ENCODE measurements around the gene TSHZ2.
"Not testable (repeated sequence)": the region's sequence is repeated elsewhere in the genome, so short reads cannot be mapped to it uniquely, and the experiment has no call there.

TSHZ2 gene

DNA sequence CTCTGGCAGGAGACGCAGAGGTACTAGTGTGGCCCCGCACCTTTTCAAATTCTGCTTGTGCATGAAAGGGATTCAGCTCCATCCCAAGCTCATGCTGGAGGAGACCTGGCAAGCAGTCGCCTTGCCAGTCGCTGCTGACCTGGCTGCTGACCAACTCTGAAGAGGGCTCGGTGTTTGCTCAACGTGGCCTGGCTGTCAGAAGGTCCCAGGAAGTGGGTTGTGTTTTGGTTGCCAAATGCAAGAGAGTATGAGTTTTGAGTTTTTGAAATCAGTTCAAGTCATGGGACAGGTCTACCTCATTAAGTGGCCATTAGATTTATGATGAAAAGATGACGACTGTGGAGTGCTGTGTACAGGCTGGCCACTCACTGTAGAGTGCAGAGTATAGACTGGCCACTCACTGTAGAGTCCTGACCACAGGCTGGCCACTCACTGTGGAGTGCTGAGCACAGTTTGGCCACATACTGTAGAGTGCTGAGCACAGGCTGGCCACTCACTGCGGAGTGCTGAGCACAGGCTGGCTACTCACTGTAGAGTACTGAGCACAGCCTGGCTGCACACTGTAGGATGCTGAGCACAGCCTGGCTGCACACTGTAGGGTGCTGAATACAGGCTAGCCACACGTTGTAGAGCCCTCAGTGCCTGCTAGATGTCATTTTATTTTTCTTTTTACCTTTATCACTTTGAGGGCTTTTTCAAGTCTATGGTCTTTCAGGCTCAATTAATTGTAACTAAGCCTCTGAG is 427.6 kb downstream of the TSHZ2 start:
- DNase-seq: no peak

DNA sequence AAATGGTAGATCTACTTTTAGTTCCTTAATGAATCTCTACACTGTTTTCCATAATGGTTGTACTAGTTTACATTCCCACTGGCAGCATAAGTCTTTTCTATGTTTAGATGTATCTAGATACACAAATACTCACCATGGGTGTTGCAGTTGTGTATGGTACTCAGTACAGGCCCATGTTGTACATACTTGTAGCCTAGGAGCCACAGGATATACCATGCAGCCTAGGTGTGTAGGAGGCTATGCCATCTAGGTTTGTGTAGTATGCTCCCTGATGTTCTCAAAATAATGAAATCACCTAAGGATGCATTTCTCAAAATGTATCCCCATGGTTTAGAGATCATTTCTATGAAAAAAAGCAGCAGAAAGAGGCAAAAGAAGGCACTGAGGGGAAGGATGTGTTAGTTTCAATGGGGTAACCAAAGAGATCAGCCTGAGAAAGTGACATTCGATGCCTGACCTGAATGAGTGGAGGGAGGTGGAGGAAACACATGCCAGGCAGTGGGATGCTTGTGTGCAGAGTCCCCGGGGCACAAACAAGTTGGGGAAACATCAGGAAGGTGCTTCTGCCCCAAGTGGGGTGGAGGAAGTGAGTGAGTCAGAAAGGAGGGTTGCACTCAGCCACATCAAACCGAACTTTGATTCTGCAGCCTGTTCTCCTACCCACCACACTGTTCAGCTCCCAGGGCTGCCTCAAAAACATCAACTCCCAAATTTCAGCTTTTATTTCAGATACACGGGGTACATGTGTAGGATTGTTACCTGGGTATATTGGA is 430.3 kb downstream of the TSHZ2 start:
- peak in 1 of 2 experiments; percentile 41 for DNase-seq

- no peak for DNase-seq
Measured at GRCh38 chr20:53403029-53403428, 430.9 kb downstream of the TSHZ2 start.

DNA sequence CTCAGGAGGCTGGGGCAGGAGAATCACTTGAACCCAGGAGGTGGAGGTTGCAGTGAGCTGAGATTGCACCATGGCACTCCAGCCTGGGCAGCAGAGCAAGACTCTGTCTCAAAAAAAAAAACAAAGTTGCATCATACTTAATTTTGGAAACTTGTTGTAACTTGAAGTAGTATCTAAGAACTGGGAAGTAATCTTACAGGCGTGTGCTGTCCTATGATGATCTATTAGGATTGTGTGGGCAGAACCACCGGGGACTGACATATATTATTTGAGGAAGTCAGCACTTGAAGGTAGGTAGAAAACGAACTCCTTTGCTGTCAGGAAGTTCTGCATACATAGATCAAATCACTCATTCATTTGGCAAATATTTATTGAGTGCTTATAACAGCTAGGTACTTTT is 433.0 kb downstream of the TSHZ2 start:
- no peak for DNase-seq

GRCh38 chr20:53406580-53406979 is 434.4 kb downstream of the TSHZ2 start:
- DNase-seq: no peak

DNA sequence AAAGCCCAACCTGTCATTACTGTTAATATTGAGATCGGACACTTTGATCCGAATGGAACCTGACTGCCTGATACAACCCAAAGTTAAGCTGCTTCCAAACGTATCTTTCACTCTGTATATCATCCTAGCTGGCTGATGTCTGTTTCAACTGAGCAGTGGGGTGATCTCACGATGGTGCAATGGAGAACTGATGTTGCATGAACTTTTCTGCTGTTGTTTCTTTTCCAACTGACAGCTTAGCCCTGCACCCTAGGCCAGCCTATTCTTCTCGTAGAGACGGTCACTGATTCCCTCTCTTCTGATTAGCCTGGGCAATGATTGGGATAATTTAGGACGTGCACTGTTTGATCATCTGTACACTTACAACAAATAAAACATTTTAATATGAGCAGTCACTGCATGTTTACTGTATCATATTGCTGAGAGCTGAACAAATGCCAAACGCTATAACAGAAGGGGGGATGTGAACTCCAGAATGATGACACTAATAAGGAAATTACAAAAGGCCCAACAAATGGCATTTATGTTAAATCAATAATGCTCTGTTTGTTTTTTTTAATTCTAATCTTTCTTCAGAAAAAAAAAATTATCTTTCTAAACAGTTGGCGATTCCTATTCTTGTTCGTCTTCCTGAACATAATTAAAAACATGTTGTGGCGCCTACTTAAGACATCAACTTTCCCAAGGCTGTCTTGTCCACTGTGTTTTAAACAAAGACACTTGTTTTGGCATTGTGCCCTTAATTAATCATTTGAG is 436.7 kb downstream of the TSHZ2 start:
- DNase-seq: no peak

GRCh38 chr20:53409447-53409717 is 437.2 kb downstream of the TSHZ2 start:
- DNase-seq: no peak

DNA sequence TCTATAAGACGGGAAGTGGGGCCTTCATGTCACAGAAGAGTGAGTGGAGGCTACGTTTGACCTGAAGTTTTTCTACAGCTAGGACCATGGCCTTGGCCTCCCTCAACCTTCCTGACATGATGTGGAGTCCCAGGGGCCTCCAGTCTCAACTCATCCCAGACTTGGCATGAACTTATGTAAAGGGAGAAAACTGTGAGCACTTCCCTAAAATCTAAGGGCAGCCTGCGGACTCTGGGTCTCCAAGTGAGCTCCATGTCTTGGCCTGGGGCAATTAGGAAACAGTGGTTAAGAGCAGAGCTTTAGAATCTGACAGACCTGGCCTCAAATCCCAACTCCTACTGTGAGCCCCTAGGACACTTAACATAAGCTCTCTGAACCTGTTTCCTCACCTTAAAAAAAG is 439.0 kb downstream of the TSHZ2 start:
- DNase-seq: no peak

- DNase-seq: no peak
Measured at GRCh38 chr20:53411891-53412290, 439.7 kb downstream of the TSHZ2 start.

DNA sequence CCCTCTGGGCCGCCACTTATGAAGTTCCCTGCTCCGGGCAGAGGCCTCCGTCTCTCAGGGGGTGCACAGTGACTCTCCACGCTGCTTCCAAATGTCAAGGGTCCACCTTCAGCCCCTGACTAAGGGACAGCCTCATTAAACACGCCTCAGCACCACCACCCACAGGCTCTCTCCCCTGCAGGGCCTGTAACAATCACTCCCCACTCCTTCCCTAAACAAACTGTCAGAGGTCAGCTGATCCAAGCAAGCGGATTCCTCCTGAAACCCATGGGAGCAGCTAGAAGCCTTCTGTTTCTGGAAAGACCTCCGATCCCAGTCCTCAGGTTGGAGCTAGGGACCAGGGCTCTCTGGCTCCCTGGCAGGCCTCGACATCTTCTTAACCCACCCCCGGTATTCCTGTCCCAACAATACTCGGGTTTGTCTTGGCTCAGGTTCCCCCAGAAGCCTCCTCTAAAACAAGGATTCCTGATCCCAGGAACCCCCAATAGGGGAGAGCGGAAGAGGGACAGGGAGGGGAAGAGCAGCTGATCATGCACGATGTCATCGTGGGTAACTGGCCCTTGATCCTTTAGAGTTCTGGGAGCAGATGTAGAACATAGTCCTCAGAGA is 440.5 kb downstream of the TSHZ2 start:
- no peak for DNase-seq

- peak; percentile 24 to 28 for DNase-seq
Measured at GRCh38 chr20:53413186-53413631, 441.1 kb downstream of the TSHZ2 start.

GRCh38 chr20:53413845-53414244 is 441.7 kb downstream of the TSHZ2 start:
- not testable (repeated sequence) for DNase-seq

- no peak for DNase-seq
Measured at GRCh38 chr20:53419693-53420460, 447.7 kb downstream of the TSHZ2 start.

DNA sequence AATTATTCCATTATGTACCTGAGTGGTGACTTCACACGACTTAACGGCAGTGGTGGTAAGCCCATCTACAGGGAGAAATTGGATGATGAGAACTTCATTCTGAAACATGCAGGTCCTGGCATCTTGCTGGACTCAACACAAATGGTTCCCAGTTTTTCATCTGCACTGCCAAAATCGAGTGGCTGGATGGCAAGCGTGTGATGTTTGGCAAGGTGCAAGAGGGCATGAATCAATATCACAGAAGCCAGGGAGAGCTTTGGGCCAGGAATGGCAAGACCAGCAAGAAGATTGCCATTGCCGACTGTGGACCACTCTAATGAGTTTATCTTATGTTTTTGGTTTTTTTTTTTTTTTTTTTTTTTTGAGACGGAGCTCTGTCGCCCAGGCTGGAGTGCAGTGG is 449.2 kb downstream of the TSHZ2 start:
- DNase-seq: no peak

DNA sequence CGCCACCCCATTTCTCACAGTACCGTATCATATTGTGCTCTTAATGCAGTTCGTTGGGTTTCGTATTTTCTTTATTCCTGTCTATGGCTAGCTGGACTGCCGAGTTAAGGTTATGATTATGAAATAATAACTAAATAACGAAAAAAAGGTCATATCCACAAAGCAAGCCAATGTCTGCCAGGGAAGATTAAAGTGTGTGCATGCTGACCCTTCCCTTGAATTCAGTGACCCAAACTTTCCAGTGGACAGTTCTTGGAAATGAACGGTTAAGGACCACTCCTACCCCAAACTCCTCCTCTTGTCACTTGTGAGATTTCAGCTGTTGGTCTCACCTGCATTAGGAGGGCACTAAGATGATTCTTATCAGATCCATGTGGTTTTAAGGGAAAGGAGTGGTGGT is 449.9 kb downstream of the TSHZ2 start:
- no peak for DNase-seq

DNA sequence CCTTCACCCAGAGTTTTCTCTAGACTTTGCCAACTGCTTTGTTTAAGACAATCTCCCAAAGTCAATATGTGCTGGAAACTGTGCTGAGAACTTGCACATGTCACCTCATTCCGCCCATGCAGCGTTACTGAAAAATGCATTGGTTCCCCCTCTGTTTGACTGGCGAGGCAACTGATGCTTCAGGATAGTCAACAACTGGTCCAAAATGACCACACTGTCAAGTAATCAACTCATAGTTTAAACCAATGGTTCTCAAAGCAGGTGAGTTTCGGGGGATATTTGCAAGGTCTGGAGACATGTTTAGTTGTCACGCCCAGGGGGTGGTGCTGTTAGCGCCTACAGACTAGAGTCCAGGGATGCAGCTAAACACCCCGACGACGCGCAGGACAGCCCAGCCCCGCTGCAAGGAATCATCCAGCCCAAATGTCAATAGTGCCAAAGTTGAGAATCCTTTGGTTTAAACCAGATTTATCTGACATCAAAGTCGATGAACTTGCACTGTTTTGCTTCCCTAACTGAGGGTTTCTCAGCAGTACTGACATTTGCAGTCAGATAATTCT is 451.5 kb downstream of the TSHZ2 start:
- no peak for DNase-seq

- no peak for DNase-seq
Measured at GRCh38 chr20:53425481-53425880, 453.3 kb downstream of the TSHZ2 start.

DNA sequence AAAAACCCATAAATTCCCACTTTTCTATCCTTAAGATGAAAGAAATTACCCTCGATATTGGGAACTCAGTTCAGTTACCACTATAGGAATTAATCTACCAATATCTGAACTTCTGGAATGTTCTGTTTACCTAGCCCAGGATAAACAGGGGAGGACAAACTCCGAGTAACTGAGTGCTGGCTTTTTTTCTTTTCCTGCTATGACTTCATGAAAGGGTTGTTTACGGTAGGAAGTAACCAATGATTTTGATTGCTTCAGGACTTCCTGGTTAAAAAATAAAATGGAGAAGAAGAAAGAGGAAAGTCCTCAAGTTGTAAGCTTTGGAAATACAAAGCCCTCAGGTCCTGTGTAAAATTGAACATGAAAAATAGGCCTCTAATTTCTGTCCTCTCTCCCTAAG is 453.8 kb downstream of the TSHZ2 start:
- DNase-seq: no peak

DNA sequence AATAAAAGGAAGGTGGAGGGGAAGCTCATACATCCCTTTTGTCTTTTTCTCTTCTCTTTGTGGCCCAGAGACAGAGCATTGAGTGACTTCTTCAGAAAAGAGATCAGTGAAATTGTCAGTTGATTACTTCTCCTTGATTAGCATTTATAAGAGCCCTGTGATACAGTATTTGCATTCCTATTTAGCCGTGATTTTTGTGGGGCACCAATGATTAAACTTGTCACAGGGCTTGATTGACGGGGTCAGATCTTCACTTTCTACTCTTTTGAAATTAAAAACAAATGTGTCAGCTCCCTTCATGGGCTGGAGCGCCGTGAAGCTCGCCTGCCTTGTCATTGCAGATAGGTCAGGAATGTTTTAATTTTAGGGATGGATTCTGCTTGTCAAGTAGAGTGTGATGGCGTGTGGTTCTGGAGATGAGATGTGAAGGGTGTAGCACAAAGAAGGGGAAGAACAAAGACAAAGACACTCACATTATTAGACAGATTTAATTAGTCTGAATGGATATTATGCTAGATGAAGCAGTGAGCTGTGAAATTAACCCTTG is 454.7 kb downstream of the TSHZ2 start:
- no peak for DNase-seq

DNA sequence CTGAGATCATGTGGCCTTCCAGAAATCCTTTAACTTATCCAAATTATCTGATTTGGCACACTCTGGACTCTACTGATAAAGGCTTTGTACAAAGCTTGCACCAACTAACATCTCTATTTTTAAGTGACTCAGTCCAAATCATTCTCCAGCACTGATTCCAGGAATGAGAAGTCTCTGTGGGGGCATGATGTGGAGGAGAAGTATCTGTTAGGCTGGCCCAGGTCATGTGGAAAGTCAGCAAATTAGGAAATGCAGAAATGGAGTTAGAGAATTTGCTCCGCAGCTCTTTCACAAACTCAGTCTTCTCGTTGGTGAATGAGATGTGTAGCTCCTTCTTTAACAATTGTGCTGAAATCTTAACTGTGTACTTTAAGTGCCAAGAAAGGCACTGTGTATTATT is 455.8 kb downstream of the TSHZ2 start:
- no peak for DNase-seq

DNA sequence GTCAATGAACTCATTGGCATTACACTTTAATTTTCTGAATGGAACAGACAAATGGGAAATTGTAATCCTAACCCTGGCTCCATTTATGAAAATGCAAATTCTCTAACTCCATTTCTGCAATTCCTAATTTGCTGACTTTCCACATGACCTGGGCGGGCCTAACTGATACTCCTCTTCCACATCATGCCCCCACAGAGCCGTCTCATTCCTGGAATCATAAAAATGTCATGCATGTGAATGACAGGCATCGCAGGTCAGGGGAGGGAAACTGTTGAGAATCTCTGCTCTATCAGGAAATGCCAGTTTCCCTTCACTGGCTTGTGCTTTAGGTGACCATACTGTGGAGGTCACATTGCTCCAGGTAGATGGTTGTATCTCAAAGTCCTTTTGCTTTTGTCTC is 456.4 kb downstream of the TSHZ2 start:
- no peak for DNase-seq

DNA sequence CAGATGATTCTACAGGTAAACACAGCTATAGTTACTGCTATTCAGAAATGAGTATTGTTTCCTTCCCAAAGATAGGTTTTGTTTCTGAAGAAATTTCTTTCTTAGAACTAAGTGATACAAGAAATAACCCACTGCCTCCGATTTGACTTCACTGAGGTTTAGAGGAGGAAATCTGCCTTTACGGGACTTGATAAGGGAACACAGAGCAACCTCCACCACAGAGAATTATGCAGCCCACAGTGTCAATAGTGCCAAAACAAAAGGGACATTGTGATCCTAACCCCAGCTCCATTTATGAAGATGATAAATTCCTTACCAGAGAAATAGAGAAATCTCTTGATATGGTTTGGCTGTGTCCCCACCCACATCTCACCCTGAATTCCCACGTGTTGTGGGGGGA is 456.8 kb downstream of the TSHZ2 start:
- DNase-seq: no peak
